Measurements from ENCODE around the gene BCL2L11. TPM values are rescaled to one million over a fixed set of nuclear protein-coding genes. Genes with fewer than 3 reads are reported as not detected.

The BCL2L11 gene
- total and polyA plus RNA-seq, 2 experiments from 2014 or later, result 9.1 to 32.9 TPM

DNA sequence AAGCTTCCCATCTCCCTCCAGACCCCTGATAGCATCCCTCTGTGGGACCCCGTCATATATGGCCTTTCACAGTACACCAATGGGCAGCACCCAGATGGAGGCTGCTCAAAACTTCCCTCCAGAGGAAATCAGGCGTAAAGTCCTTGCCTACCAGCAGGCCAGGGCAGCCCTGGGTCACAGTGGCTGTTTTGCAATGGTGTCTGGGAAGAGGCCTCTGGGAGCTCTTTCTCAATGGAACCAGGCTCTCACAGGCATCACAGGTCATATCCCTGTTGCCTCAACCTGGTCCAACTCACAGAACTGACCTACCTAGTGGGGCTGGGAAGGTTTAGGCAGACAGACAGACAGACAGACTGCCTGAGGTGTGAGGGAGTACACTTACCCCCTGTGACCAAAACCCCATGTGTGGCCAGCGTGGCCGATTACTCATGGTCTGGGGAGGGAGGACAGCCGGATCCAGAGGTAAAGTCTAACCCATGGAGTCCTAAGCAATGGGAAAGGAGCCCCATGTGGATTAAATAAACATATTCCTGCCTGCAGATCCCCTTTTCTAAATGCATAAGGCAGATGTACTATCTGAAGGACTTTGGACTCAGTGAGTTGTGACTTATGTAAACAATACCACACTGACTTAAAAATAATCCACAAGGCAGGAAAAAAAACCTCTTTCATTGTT, 58.2 kb downstream of the BCL2L11 start:
- TF ChIP-seq, protein P1, sequence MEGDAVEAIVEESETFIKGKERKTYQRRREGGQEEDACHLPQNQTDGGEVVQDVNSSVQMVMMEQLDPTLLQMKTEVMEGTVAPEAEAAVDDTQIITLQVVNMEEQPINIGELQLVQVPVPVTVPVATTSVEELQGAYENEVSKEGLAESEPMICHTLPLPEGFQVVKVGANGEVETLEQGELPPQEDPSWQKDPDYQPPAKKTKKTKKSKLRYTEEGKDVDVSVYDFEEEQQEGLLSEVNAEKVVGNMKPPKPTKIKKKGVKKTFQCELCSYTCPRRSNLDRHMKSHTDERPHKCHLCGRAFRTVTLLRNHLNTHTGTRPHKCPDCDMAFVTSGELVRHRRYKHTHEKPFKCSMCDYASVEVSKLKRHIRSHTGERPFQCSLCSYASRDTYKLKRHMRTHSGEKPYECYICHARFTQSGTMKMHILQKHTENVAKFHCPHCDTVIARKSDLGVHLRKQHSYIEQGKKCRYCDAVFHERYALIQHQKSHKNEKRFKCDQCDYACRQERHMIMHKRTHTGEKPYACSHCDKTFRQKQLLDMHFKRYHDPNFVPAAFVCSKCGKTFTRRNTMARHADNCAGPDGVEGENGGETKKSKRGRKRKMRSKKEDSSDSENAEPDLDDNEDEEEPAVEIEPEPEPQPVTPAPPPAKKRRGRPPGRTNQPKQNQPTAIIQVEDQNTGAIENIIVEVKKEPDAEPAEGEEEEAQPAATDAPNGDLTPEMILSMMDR (IDR thresholded peaks at IDR 0.05; ENCODE audit: low read depth, low read length), result no peak
- H3K4me3 ChIP-seq, result no peak overlapping the region
- H3K27ac ChIP-seq, result no peak overlapping the region
- no peaks in the 10 kb centered on the region for H3K27me3 ChIP-seq
- no peaks in the 10 kb centered on the region for H3K36me3 ChIP-seq
- DNase-seq (ENCODE audit: low read depth in 1 of 2, low spot score in 1 of 2), result peak in 1 of 2 donors; percentile 16
- H3K4me1 ChIP-seq (ENCODE audit: low read depth), result no peaks in the 10 kb centered on the region
- H3K9me3 ChIP-seq (ENCODE audit: low read depth), result no peaks in the 10 kb centered on the region

- H3K27me3 ChIP-seq, result no peaks in the 10 kb centered on the region
- TF ChIP-seq, protein P1 (IDR thresholded peaks at IDR 0.05; ENCODE audit: low read depth, low read length), result no peak
- no peaks in the 10 kb centered on the region for H3K36me3 ChIP-seq
- peak in 1 of 2 donors; percentile 24 for DNase-seq (ENCODE audit: low read depth in 1 of 2, low spot score in 1 of 2)
- H3K4me1 ChIP-seq (ENCODE audit: low read depth), result peaks cover 5% of the 10 kb centered on the region
- no peaks in the 10 kb centered on the region for H3K9me3 ChIP-seq (ENCODE audit: low read depth)
- H3K4me3 ChIP-seq, result no peak overlapping the region
- no peak overlapping the region for H3K27ac ChIP-seq
These were observed 61.4 kb downstream of the BCL2L11 start for GRCh38 chr2:111182121-111182520.

GRCh38 chr2:111182740-111183139, 62.0 kb downstream of the BCL2L11 start:
- DNase-seq (ENCODE audit: low read depth in 1 of 2, low spot score in 1 of 2), result no peak
- TF ChIP-seq, protein P1 (IDR thresholded peaks at IDR 0.05; ENCODE audit: low read depth, low read length), result no peak
- H3K4me1 ChIP-seq (ENCODE audit: low read depth), result peaks cover 5% of the 10 kb centered on the region
- H3K9me3 ChIP-seq (ENCODE audit: low read depth), result no peaks in the 10 kb centered on the region
- no peak overlapping the region for H3K4me3 ChIP-seq
- H3K36me3 ChIP-seq, result no peaks in the 10 kb centered on the region
- H3K27me3 ChIP-seq, result no peaks in the 10 kb centered on the region
- no peak overlapping the region for H3K27ac ChIP-seq

DNA sequence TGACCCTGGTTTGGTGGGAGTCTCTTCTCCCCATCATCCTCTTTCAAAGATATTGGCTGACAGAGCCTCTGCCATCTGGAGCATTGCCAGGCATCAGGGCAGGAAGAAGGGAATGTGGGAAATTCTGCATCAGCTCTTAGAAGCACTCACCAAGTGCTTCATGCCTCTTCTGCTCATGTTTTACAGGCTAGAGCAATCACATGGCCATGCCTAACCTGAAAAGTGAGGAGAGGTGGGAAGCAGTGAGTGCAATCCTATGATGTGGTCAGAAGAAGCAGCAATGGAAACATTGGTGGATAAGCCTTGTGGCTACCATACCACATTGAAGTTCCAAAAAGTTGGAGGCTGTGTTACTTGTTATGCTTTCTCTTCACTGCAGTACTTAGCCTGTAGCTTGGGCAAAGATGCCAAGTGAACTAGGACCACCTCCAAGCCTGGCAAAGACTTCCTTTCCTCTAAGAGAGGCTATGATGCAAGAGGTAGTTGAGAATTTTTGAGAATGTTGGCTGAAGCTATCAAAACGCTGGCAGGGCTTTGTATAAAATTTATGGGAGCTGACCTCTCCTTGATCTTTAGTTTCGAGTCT, 64.1 kb downstream of the BCL2L11 start:
- Histone ChIP-seq H3K27ac (no peak overlapping the region), H3K9me3 (ENCODE audit: low read depth) (no peaks in the 10 kb centered on the region), H3K4me1 (ENCODE audit: low read depth) (peaks cover 5% of the 10 kb centered on the region), H3K27me3 (no peaks in the 10 kb centered on the region), H3K36me3 (no peaks in the 10 kb centered on the region), H3K4me3 (no peak overlapping the region)
- peak in 1 of 2 donors; percentile 9 for DNase-seq (ENCODE audit: low read depth in 1 of 2, low spot score in 1 of 2)
- TF ChIP-seq, protein P1 (IDR thresholded peaks at IDR 0.05; ENCODE audit: low read depth, low read length), result no peak

GRCh38 chr2:111185361-111186022, 64.8 kb downstream of the BCL2L11 start:
- no peaks in the 10 kb centered on the region for H3K36me3 ChIP-seq
- no peak overlapping the region for H3K27ac ChIP-seq
- H3K4me1 ChIP-seq (ENCODE audit: low read depth), result peaks cover 5% of the 10 kb centered on the region
- no peaks in the 10 kb centered on the region for H3K27me3 ChIP-seq
- H3K9me3 ChIP-seq (ENCODE audit: low read depth), result no peaks in the 10 kb centered on the region
- peak in 1 of 2 donors; percentile 33 for DNase-seq (ENCODE audit: low read depth in 1 of 2, low spot score in 1 of 2)
- TF ChIP-seq, protein P1 (IDR thresholded peaks at IDR 0.05; ENCODE audit: low read depth, low read length), result no peak
- no peak overlapping the region for H3K4me3 ChIP-seq

All from cardiac muscle cell (in vitro differentiated cells and primary cell).